Fibroblast of skin of left quadriceps (primary cell): Measurements from ENCODE around the gene IGFL2.
"Not testable (repeated sequence)": the region's sequence is repeated elsewhere in the genome, so short reads cannot be mapped to it uniquely, and the experiment has no call there.

Source experiments
- DNase-seq, 2 experiments: peaks; one replicate each; pipeline ENCODE4 v3.0.0-alpha.2; 2013; ENCODE audit warnings: low read depth in 2 of 2

Gene IGFL2

GRCh38 chr19:46189971-46190888, 42.2 kb downstream of the IGFL2 start:
- no peak for DNase-seq

GRCh38 chr19:46191356-46191755, 43.3 kb downstream of the IGFL2 start:
- no peak for DNase-seq

GRCh38 chr19:46191972-46192371, 43.9 kb downstream of the IGFL2 start:
- no peak for DNase-seq

- not testable (repeated sequence) for DNase-seq
Observed at GRCh38 chr19:46192626-46192991, 44.6 kb downstream of the IGFL2 start.

- peak in 1 of 2 experiments; percentile 36 for DNase-seq
Observed at GRCh38 chr19:46192992-46193650, 45.1 kb downstream of the IGFL2 start.

GRCh38 chr19:46193678-46194077, 45.6 kb downstream of the IGFL2 start:
- no peak for DNase-seq

GRCh38 chr19:46195104-46195503, 47.1 kb downstream of the IGFL2 start:
- DNase-seq, result no peak

GRCh38 chr19:46195919-46196318, 47.9 kb downstream of the IGFL2 start:
- not testable (repeated sequence) for DNase-seq

- DNase-seq, result no peak
Observed at GRCh38 chr19:46196410-46197124, 48.5 kb downstream of the IGFL2 start.

GRCh38 chr19:46197314-46198070, 49.5 kb downstream of the IGFL2 start:
- no peak for DNase-seq

- DNase-seq, result no peak
Observed at GRCh38 chr19:46198756-46199155, 50.7 kb downstream of the IGFL2 start.

GRCh38 chr19:46201454-46202310, 53.6 kb downstream of the IGFL2 start:
- no peak for DNase-seq

GRCh38 chr19:46202426-46202825, 54.4 kb downstream of the IGFL2 start:
- DNase-seq, result no peak

- no peak for DNase-seq
Observed at GRCh38 chr19:46202872-46203860, 55.1 kb downstream of the IGFL2 start.

GRCh38 chr19:46204008-46204407, 56.0 kb downstream of the IGFL2 start:
- no peak for DNase-seq

GRCh38 chr19:46205183-46205984, 57.3 kb downstream of the IGFL2 start:
- no peak for DNase-seq

GRCh38 chr19:46206176-46206575, 58.1 kb downstream of the IGFL2 start:
- no peak for DNase-seq

GRCh38 chr19:46206682-46207081, 58.6 kb downstream of the IGFL2 start:
- DNase-seq, result no peak

GRCh38 chr19:46207858-46208257, 59.8 kb downstream of the IGFL2 start:
- not testable (repeated sequence) for DNase-seq
